HepG2 (cell line): ENCODE results near the gene LAMTOR2. TPM values are rescaled to one million over a fixed set of nuclear protein-coding genes. Genes with fewer than 3 reads are reported as not detected.

Experiments
- AFF4 ChIP-seq: sonication (generic); formaldehyde crosslinking; IDR thresholded peaks from 2 replicates; pipeline ENCODE4 v1.4.0; 2020; ENCODE audit warnings: missing genetic modification reagents
- ATF3 ChIP-seq: sonication (generic); formaldehyde crosslinking; IDR thresholded peaks from 2 replicates; pipeline ENCODE4 v1.4.0; 2020; ENCODE audit warnings: missing genetic modification reagents
- ATF5 ChIP-seq: sonication (generic); formaldehyde crosslinking; IDR thresholded peaks from 2 replicates; pipeline ENCODE4 v1.4.0; 2020; ENCODE audit warnings: mild to moderate bottlenecking, low read depth, missing genetic modification reagents
- DMAP1 ChIP-seq: IDR thresholded peaks from 2 replicates; pipeline ENCODE4 v1.6.1; 2016
- HOXA3 ChIP-seq: sonication (generic); formaldehyde crosslinking; IDR thresholded peaks from 2 replicates; pipeline ENCODE4 v1.5.0; 2020; ENCODE audit warnings: missing genetic modification reagents
- KAT8 ChIP-seq: IDR thresholded peaks from 2 replicates; pipeline ENCODE4 v1.6.1; 2016; ENCODE audit warnings: missing genetic modification reagents, missing compliant biosample characterization
- KDM2A ChIP-seq: sonication (generic); formaldehyde crosslinking; IDR thresholded peaks from 2 replicates; pipeline ENCODE4 v1.4.0; 2020; ENCODE audit warnings: low read depth, missing genetic modification reagents, borderline replicate concordance
- MAX ChIP-seq: IDR thresholded peaks from 2 replicates; pipeline ENCODE4 v1.6.1; 2012; ENCODE audit warnings: inconsistent platforms
- MBD4 ChIP-seq: IDR thresholded peaks from 2 replicates; pipeline ENCODE4 v1.6.1; 2012; ENCODE audit warnings: low read length, inconsistent platforms, borderline replicate concordance
- NFRKB ChIP-seq: fragments of 450-650 bp; IDR thresholded peaks from 2 replicates; pipeline ENCODE4 v1.6.1; 2017
- SMC3 ChIP-seq: IDR thresholded peaks from 2 replicates; pipeline ENCODE4 v1.6.1; 2011; ENCODE audit warnings: low read length, improper control_type of control experiment
- ZBTB26 ChIP-seq: IDR thresholded peaks from 2 replicates; pipeline ENCODE4 v1.6.1; 2016; ENCODE audit warnings: missing compliant biosample characterization, missing genetic modification reagents, borderline replicate concordance
- ZBTB3 ChIP-seq: sonication (generic); formaldehyde crosslinking; IDR thresholded peaks from 2 replicates; pipeline ENCODE4 v1.4.0; 2020; ENCODE audit warnings: low read depth, mild to moderate bottlenecking, moderate library complexity, missing genetic modification reagents, borderline replicate concordance
- ZNF143 ChIP-seq: sonication (generic); formaldehyde crosslinking; IDR thresholded peaks from 2 replicates; pipeline ENCODE4 v1.4.0; 2020; ENCODE audit warnings: missing genetic modification reagents
- ZNF207 ChIP-seq: fragments of 450-650 bp; IDR thresholded peaks from 2 replicates; pipeline ENCODE4 v1.6.1; 2016; ENCODE audit warnings: antibody characterized with exemption, borderline replicate concordance
- ZNF326 ChIP-seq: sonication (generic); formaldehyde crosslinking; IDR thresholded peaks from 2 replicates; pipeline ENCODE4 v1.4.0; 2020; ENCODE audit warnings: missing genetic modification reagents, borderline replicate concordance
- ZNF574 ChIP-seq: sonication (generic); formaldehyde crosslinking; IDR thresholded peaks from 2 replicates; pipeline ENCODE4 v1.4.0; 2020; ENCODE audit warnings: missing genetic modification reagents
- ZNF597 ChIP-seq: sonication (generic); formaldehyde crosslinking; IDR thresholded peaks from 2 replicates; pipeline ENCODE4 v1.5.0; 2020; ENCODE audit warnings: missing genetic modification reagents
- ZNF709 ChIP-seq: sonication (generic); formaldehyde crosslinking; IDR thresholded peaks from 2 replicates; pipeline ENCODE4 v1.5.0; 2020; ENCODE audit warnings: mild to moderate bottlenecking, missing genetic modification reagents
- ZNF724P ChIP-seq: sonication (generic); formaldehyde crosslinking; IDR thresholded peaks from 2 replicates; pipeline ENCODE4 v1.8.0; 2022; ENCODE audit warnings: missing genetic modification reagents, borderline replicate concordance
- polyA plus RNA-seq, 8 experiments: library from polyadenylated mRNA; depleted of rRNA in 3 of 8; stranded (reverse) in 7 of 8; unstranded in 1 of 8; fragments of >200 nt; fragmentation: Illumina TruSeq in 4 of 8; extraction: Trizol in 4 of 8; gene quantifications; 2 replicates each; pipeline versions ENCODE4 v1.2.1 to v1.2.3, GENCODE V29; 2011 to 2016; ENCODE audit warnings: low read depth in 4 of 8, missing spikeins in 1 of 8, mixed read lengths in 1 of 8; ENCODE audit not compliant: insufficient read depth in 1 of 8
- total RNA-seq, 5 experiments: library from RNA; depleted of rRNA; stranded (reverse); fragments of >200 nt; fragmentation: Illumina TruSeq; extraction: Trizol; gene quantifications; 2 replicates each; pipeline ENCODE4 v1.2.3, GENCODE V29; 2016; ENCODE audit warnings: low read depth in 1 of 5

Gene LAMTOR2
- total and polyA plus RNA-seq, 2 of the 13 experiments (the other 11 are each of a cell fraction or from before 2014, with no cell fraction given) = 36.5 to 66.4 TPM

- TF ChIP-seq KAT8 (CRISPR knock-in tag) = peak; percentile 37; the same call in 1 of the 2 replicates
- TF ChIP-seq MBD4 = no peak
- peak; percentile 73 for TF ChIP-seq ZNF574
- no peak for TF ChIP-seq ZNF724P (CRISPR knock-in tag)
- TF ChIP-seq ZNF143 (CRISPR knock-in tag) = peak; percentile 46; the same call in 1 of the 2 replicates
- no peak for TF ChIP-seq ATF3 (CRISPR knock-in tag)
- peak; percentile 80 for TF ChIP-seq SMC3
- no peak for TF ChIP-seq ZNF709 (CRISPR knock-in tag)
- no peak for TF ChIP-seq ZBTB3 (CRISPR knock-in tag)
- TF ChIP-seq DMAP1 (CRISPR knock-in tag) = no peak
- TF ChIP-seq ZNF597 (CRISPR knock-in tag) = no peak
- TF ChIP-seq ATF5 = no peak
- no peak for TF ChIP-seq ZNF207
- no peak for TF ChIP-seq AFF4 (CRISPR knock-in tag)
- TF ChIP-seq NFRKB = no peak
- TF ChIP-seq MAX = peak; percentile 14; the same call in 1 of the 2 replicates
- peak; percentile 69; the same call in 1 of the 2 replicates for TF ChIP-seq KDM2A (CRISPR knock-in tag)
- TF ChIP-seq ZNF326 = no peak
- peak; percentile 21; the same call in 1 of the 2 replicates for TF ChIP-seq HOXA3 (CRISPR knock-in tag)
- TF ChIP-seq ZBTB26 (CRISPR knock-in tag) = no peak
These were observed 28.7 kb upstream of the LAMTOR2 start (continued) for GRCh38 chr1:156025876-156026275.
